Occipital lobe (tissue), 2 donors: ENCODE measurements around the gene CCSER1. TPM values are rescaled to one million over a fixed set of nuclear protein-coding genes. Genes with fewer than 3 reads are reported as not detected.

Experiments
- small RNA-seq: library from RNA; depleted of rRNA; stranded (forward); fragments of <200 nt; gene quantifications from one replicate; pipeline ENCODE3, GENCODE V24; 2014
- total RNA-seq: library from RNA; depleted of rRNA; stranded (reverse); fragments of >200 nt; gene quantifications from one replicate; pipeline ENCODE4 v1.2.3, GENCODE V29; 2014

Gene CCSER1
- total RNA-seq, 1 donor from 2014 or later = 246 TPM

Small RNA genes within 50 kb of the gene (small RNA-seq; reads per million reads assigned to genes)
- gene AC093729.1 (not detected), gene TMSB4XP8 (0.81 reads per million, percentile 68 among the genes with 10 or more reads in this experiment)

Other genes with a start within 250 kb of the CCSER1 start
- 2.5 TPM for gene MMRN1, start 232.5 kb upstream of the CCSER1 start, total RNA-seq